Activated naive CD4-positive, alpha-beta T cell treated with Interleukin-2 at 50 U/mL for 16 hours (primary cell): ENCODE results near the gene MYPN.
"Not testable (repeated sequence)": the region's sequence is repeated elsewhere in the genome, so short reads cannot be mapped to it uniquely, and the experiment has no call there.

Source experiments
- DNase-seq: peaks from one replicate; pipeline ENCODE4 v3.0.0-alpha.2; 2020

MYPN gene

DNA sequence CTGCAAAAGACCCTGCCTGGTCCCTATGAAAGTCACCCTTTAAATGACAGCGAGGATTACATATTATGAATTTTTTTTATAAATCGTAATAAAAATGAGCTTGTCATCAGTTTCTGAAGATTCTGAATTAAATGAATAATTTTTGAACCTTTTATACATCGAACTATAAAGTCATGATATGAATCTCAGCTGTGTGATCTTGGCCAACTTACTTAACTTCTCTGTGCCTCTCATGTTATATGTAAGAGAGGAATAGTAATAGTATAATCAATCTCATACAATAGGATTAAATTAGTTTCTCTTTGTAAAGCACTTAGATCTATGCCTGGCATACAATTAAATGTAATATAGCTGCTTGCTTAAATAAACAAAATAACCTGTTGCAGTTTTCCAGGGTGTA, 127.9 kb downstream of the MYPN start:
- DNase-seq = no peak

DNA sequence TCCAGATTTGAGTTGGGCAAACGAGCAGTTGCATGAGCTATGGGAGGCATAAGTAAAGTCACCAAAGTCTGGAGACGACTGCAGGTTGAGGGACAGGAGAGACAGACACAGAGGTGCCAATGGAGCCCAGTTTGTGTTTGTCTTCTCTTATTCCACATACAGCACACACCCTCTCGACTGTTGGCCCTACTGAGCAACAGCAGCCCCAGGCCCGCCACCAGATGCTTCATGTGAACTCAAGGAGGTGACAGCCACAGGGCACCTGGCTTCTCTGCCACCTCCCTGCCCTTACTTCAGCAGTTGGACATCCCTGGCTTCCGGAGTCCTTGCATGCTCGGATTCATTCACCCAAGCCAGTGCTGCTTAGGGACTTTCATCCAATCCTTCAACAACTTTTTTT, 129.1 kb downstream of the MYPN start:
- DNase-seq = no peak

DNA sequence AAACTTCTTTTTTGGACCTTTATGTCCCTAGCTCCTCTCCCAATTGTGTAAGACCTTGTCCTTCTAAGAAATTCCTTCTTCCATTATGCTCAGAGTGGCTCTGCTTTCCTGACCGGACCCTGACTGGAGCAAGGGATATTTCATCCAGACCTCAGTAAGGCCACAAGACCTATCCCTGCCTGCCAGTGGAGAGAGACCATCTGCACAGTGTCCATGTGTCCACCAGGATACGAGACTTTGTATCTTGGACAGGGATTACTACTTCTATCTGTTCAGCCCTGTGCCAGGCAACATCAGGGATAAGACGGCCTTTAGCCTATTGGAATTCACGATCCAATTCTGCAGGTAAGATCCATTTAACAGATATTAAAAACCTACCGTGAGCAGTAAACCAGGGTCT, 129.8 kb downstream of the MYPN start:
- DNase-seq = no peak

DNA sequence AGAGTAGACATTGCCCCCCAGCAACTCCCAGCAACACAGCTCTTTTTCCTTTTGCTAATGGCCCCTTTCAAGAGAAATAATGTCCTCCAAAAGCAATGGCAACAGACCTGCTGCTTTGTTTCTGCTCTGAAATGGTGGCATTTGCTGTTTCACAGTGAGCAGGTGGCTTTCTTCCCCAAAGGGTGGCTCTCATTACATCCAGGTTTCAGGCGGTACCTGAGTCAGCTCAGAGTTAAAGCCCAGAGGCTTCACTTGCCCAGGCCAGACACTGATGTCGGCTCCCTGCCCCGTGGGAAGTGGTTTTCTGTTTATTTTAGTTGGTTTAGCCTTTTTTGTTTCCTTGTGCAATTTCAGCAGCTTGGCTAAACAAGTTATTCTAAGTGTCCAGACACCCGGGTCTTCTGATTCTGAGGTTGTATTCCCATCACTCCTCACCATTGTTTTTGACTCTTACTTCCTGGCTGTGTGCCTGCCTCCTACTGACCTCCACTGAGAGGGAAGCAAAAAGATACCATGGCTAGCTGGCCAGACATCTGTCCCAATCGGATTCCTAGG, 130.4 kb downstream of the MYPN start:
- DNase-seq = no peak

DNA sequence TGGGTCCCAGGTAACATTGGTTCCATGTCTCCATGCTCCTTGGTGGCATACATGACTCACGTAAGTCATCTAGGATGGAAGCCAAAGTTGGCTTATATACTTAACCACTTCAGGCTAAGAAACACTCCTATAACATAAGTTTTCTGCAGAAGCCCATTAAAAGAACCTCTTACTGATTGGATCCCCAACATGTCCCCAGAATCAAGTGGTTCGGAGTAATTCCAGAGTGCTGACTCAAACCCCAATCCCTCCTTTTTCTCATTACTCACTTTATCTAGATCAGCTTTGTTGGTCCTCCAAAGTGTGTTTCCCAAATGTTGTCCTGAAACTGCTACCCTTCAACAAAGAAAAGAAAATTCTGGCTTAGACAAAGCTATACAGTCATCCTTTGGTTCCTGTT, 132.8 kb downstream of the MYPN start:
- no peak for DNase-seq

DNA sequence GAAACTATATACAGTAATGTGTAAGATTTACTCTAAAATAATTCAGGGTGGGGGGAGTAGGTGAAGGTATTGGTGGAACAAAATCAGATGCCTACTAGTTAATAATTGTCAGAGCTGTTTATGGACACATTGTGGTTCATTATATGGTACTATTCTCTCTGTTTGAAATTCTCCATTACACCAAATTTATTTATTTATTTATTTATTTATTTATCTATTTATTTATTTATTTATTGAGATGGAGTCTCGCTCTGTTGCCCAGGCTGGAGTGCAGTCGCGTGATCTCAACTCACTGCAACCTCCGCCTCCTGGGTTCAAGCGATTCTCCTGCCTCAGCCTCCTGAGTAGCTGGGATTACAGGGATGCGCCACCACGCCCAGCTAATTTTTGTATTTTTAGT, 137.1 kb downstream of the MYPN start:
- DNase-seq = not testable (repeated sequence)

DNA sequence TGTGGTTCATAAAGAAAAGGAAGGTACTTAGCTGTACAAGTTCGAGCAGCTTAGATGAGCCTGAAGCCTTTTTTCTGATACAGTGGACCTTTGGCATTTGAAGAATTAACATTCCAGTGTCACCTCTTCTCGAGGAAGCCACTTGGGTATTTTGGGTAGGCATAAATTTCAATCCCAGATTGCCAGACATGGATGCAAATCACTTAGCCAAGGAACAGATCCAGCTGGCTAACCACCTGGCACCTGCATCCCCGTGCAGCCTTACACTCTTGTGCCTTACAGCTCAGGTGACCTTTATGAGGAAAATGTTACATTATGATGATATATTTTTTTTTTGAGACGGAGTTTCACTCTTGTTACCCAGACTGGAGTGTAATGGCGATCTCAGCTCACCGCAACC, 138.6 kb downstream of the MYPN start:
- DNase-seq = no peak

DNA sequence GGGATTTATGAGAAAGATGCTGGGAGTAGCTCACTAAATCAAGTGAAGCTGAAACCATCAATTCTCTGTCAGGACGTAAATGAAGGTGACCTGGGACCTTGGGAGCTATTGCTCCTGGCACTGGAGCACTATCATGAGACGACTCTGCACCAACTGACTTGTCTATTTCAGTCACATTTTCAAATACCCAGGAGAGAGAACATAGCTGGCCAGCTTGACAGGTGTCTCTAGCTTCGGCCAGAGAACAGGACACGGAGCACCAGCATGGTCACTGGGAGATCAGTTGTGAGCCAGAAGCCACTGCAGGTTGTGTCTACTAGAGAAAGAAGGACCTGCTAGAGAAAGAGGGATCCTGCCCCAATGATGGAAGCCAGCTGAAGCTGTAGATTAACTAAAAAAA, 140.0 kb downstream of the MYPN start:
- DNase-seq = no peak

DNA sequence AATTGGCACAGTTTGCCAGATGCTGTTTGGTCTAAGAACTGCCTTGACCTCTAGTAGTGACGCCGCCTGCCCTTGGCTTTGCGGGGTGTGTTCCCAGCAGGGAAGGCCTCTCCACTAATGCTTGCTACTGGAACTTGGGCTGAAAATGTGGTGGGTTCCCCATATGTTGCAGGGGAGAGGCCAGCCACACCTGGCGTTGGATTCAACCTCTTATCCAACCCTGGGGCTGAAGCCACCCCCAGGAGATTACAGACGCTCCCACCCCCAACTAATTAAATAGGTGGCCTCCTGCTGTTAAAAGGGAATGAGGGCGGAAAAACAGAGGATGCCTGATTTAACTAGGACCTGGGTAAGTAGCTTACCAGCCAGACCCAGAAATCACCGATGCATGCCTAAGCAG, 141.9 kb downstream of the MYPN start:
- no peak for DNase-seq

DNA sequence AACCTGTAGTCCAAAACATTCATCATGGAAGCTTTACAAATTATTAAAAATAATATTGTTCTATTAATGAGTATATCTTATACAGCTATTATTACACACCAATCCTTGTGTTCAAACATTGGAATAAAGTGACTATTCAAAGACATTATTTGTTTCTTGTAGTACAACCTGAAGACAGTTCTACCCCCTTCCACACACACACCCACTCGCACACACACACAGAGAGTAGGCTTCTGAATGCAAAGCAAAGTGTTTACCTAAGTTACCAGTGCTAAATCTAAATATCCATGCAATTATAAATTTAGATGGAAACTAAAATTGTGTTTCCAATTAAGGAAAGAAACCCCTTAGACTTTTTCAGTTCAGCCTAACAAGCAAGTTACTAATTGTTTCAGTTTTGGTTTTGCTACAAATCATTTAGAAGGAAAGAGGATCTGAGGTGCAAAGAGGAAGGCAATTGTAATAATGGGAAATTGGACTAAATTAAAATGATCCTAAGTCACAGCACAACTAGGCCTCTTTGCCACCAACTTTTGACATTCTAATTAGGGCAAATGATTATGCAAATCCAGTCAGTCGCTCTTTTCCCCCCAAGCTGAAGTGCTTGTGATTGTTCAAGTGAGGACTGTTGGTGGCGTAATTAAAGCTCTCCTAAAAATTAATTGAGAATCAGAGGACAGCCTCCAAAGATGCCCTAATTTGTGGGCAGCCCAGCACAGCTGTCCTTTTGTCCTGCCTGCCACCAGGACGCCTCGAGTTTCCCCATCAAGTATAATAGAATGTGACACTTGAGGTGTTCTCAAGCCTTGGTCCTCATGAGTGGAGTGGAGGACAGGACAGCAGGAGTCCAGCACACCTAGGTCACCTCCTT, 142.6 kb downstream of the MYPN start:
- no peak for DNase-seq

DNA sequence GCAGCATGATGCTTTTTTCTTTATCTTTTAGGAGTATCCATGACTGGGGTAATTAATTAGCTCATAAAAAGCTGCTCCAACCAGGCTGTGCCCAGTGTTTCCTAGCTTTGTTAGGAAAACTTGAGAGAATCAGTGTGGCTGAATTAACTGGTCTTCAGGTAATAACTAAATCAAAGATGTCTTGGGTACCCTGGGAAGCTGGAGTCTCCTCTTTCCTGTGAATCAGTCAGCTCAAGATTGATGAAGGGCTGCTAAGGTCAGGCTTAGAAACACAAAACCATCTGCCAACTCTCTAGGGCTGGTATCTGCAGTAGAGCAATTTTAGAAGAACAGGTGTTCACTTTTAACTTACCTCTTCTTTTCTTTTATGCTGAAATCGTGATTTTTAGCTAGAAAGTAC, 144.1 kb downstream of the MYPN start:
- DNase-seq = no peak

DNA sequence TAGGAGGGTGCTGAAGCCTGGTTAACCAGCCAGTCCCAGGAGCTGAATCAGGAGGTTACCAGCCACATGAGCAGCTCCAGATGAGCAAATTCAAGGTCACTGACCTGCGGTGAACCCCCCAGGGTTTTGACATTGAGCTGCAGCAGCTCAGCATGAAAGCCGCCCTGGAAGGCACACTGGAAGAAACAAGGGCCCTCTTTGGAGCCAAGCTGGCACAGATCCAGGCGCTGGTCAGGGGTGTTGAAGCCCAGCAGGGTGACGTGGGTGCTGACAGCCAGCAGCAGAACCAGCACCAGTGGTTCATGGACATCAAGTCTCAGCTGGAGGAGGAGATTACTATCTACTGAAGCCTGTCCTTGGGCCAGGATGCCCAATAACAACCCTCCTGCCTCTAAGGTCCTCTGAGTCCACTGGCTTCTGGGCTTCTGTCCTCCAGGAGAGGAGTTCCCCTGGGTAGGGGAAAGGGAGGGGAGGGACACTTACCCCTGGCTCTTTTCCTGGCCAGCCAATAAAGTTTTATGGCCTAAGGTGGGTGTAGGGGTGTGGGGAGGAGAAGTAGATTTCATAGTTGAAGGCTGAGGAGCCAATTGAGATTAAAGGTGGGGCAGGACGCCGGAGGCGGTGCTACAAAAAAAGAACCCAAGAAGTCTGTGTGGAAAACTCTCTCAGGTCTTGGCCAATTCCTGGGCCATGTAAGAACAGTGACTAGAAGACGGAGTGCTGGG, 152.0 kb downstream of the MYPN start:
- no peak for DNase-seq
